GM15510 (cell line): ENCODE results near the gene SLC2A8.

ENCODE experiments used
- POLR2A ChIP-seq: IDR thresholded peaks from 3 replicates; pipeline ENCODE4 v1.6.1; 2011; ENCODE audit warnings: borderline replicate concordance; ENCODE audit not compliant: insufficient read length; ENCODE audit errors: extremely low read depth

SLC2A8 gene, protein sequence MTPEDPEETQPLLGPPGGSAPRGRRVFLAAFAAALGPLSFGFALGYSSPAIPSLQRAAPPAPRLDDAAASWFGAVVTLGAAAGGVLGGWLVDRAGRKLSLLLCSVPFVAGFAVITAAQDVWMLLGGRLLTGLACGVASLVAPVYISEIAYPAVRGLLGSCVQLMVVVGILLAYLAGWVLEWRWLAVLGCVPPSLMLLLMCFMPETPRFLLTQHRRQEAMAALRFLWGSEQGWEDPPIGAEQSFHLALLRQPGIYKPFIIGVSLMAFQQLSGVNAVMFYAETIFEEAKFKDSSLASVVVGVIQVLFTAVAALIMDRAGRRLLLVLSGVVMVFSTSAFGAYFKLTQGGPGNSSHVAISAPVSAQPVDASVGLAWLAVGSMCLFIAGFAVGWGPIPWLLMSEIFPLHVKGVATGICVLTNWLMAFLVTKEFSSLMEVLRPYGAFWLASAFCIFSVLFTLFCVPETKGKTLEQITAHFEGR

DNA sequence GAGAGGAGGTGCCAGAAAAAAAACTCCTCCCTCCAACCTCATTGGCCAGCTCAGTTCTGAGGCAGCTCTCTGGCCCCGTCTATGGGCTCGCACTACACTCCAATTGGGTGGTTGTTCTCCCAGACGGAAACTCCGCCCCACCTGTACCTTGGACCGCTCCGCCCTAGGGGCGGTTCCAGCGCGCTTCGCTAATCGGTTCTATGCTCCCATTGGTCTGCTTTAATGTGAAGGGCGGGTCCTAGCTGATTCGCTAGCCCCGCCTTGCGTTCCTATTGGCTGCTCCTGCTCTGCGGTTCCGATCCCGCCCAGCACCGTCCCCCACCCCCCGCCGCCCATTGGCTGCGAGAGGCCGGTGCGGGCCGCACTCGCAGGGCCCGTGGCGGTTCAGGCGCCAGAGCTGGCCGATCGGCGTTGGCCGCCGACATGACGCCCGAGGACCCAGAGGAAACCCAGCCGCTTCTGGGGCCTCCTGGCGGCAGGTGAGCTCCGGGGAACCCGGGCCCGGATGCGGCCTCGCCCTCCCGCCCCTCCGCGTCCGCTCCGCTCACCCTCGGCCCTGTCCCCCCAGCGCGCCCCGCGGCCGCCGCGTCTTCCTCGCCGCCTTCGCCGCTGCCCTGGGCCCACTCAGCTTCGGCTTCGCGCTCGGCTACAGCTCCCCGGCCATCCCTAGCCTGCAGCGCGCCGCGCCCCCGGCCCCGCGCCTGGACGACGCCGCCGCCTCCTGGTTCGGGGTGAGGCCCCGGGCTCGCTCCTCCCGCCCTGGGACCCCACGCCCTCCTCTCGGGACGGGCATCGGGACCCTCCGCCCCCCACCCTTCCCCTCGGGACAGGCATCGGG, at the start of gene SLC2A8:
Gene SLC2A8, plus strand, starts transcription at position 362 of the 838 bp plus-strand sequence. Its CDS starts 62 bp downstream, at position 424.
- peak; percentile 82 for TF ChIP-seq POLR2A

DNA sequence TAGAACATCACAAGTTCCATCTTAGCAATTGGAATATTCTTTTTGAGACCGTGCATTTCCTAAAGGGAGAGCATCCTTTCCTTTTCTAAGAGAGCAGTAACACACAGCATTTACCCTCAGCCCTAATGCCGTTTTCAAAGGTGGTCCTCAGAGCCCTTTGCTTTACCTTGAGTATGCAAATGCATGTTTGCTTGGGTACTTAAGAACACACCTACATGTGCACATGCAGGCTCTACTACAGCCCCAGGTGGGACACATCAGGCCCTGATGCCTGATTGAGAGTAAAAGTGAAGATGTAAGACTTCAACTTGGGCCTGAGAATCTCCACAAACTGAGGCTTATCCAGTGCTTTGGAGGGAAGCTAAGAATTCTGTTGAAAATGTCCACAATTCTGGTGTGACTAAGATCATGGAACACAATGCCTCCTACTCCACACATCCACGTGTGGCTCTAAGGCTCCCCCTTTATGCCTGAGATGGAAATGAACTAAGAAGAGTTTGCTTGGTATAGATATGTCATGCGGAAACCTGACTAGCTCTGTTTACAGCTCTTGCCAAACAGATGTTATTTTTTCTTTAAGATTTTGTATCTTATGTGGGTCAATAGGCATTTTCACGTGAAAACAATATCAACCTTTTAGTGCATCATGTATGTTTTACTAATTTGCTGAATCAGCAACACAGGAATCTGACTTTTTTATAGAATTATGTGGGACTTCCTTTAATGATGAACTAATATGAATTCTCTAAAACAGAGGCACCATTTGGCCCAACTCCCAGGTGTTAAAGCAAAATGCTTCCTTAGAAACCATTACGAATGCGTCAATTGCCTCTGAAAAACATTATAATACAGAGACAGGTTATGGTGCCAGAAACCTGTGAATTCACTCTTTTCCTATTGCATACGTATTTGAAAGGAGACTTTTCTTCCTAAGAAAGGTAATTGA, 48.9 kb upstream of the SLC2A8 start:
- no peak for TF ChIP-seq POLR2A

DNA sequence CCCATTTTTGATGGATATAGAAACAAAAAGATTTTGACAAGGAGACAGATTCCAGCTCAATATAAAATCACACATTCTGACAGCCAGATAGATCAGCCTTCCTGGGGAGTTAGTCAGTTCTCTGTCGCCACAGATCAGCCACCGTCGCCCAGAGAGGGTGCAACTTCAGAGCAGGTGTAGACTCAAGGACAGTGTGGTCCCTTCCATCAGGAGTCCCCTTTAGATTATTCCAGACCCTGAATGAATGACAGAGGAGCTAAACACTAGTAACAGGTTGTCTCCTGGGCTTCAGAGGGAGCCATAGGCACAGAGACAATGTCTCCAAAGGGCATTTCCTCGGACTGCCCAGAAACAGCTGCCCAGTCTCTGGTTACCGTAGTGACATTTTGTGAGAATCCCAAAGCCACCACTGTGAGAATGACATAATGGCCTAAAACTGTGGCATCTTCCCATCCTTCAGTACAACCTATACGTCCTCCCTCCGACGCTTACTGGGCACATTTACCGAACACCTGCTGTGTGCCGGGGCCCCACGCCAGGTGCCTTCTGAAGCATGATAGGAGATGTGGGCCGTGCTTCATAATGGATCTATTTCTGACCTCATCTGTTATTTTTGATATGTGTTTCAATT, 47.4 kb upstream of the SLC2A8 start:
- no peak for TF ChIP-seq POLR2A

DNA sequence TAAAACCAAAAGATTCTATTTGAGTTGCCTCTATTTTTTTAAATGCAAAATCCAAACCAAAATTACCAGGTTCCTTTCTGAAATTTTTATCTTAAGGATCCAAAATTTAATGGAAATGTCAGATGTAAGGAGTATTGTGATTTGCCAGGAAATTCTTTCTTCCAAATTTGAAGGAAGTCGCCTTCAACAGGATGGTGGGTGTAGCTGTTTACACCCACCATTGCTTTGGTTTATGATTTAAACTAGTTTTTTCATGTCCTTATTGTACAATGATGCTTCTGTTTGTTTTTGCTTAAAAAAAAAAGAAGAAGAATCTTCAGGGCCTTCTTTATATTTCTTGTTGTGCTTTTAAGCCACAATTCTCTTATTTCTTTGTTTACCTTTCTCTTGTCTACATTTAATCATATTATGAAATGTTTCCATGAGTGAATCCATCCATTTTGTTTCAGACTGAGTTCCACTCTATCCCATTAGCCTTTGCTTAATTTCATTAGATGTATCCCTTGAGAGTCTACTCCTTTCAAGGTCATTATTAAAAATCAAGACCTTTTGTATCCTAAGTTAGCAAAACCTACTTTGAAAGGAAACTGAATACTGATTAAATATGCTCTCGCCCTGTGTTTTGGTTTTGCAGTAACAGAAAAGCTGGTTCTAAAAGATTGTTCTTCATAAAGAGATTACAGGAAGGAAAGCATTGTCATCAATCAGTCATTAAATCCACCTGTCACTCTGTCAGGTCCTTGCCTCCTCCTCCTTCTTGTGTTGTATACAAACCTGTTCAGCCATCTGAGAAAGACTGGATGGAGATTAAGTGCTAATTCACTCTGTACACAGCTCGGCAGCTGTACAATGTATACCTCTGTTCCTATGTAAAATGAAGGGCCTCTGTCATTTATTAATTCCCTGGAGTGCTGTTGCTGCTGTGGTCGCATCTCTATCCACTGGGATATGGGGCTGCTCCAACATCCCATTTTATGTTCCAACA, 45.5 kb upstream of the SLC2A8 start:
- TF ChIP-seq POLR2A: no peak

DNA sequence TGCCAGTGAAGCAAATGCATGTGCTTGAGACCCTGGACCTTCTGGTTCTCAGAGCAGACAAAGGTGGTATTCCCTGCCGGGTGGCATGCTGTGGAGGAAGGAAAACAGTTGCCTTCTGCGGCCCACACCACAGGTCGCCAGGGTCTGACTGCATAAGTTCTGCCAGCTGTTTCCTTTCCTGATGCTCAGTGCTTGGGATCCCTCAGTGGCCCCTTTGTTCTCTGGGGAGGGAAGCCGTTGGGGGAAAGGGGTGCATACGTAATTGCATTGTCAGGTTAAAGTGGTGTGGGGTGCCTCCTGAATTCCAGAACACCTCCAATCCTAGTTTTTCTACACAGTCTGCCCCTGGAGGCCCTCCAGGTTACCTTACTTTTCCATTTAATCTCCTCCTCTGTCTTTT, 43.1 kb upstream of the SLC2A8 start:
- no peak for TF ChIP-seq POLR2A

DNA sequence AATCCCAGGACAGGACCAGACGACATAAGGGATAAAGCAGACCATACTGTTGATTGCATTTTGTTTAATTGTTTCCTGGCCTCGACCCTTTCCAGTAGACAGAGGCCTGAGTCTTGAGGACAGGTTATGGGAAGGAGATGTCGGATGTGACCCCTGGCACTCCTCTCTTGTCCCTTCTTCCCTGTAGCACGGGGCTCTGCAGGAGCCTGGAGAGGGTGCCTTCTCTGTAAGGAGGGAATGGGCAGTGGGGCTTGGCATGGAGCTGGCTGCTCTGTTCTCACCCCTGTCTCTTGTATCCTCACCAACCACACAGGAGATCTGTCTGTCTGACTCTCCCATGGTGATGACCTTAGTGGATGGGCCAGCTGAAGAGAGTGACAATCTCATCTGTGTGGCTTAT, 40.1 kb upstream of the SLC2A8 start:
- TF ChIP-seq POLR2A: no peak

DNA sequence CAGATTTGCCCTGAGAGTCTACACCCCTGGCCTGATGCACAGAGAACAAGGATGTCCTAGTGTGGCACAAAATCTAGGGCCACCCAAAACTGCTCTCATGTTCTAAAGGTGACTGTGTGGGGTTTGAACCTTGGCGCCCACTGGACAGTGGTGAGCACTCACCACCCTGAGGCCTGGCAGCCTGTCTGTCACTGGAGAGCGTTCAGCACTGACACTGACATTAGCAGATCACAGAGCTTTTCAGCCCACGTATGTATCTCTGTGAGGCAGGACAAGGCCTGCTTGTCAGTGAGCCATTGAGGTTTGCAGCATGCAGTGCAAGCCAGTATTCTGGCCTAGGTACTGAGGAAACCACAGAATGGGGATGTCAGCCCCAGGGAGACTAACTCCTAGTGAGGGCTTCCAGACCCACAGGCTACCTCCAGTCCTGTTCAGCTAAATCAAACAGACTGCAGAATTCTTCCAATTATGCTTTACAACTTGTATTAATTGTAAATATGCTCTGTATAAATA, 38.9 kb upstream of the SLC2A8 start:
- no peak for TF ChIP-seq POLR2A

DNA sequence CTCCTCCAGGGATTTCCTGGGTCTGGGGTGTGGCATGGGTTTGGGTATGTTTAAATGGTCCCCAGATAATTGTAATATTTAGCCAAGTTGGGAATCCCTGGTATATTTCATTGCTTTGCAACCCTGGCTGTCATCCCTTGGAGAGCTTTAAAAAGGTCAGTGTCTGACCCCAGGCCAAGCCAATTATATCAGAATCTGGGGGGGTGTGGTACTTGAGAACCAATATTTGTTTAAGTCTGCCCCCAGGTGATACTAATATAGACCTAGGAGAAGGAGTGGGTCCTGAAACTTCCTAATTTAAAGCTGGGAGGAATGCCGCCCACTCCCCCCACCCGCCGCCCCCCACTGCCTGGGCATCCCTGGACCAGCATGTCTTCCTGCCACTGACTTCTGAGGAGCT, 38.2 kb upstream of the SLC2A8 start:
- no peak for TF ChIP-seq POLR2A

DNA sequence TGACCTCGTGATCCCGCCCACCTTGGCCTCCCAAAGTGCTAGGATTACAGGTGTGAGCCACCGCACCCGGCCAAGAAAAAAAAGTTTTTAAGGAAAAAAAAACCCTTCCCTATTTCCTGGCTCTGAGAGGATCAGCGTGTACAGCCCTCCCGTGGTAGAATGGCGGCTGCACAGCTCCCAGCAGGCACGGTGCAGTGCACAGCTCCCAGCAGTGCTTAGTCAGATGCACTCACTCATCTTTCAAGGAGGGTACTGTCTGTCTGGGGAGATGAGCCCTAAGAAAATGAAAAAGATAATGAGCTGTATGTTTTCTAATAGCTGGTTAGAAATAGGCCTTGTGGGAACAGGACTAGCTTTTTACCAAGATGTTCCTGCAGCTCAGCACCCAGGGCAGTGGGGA, 36.7 kb upstream of the SLC2A8 start:
- TF ChIP-seq POLR2A: no peak

DNA sequence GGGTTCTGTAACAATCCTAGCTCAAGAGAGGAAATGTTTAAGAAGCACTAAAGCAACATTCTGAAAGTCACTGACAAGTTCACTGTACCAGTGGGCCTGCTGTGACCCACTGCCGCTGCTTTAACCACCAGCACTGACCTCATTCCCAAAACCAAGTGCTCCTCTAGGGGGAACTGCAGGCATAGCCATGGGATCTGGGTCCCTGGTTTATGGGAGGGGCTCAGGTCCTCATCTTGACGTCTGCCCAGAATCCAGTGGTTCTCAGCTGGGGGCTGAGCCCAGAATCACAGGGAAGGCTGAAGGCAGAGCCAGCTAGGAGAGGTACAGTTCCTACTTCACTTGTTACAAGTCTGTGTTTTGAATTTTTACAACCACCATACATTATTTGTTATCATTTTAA, 36.1 kb upstream of the SLC2A8 start:
- no peak for TF ChIP-seq POLR2A

DNA sequence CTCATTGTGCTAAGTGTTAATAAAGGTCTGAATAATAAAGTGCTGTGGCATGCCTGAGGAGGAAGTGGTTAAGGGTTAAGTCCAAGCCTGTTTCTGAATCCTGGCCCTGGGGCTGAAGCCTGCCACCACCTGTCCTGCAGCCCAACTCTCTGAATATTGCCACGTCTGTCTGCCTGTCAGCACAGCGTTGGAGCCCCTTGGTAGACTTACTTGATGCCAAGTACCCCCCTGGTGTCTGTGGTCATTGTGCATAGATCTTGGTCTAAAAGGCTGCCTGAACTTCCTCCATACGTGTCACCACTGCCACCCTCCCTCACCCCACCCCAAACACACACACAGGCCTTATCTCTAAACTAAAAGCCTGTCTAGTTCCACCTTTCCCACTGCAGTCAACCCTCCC, 35.4 kb upstream of the SLC2A8 start:
- TF ChIP-seq POLR2A: no peak

DNA sequence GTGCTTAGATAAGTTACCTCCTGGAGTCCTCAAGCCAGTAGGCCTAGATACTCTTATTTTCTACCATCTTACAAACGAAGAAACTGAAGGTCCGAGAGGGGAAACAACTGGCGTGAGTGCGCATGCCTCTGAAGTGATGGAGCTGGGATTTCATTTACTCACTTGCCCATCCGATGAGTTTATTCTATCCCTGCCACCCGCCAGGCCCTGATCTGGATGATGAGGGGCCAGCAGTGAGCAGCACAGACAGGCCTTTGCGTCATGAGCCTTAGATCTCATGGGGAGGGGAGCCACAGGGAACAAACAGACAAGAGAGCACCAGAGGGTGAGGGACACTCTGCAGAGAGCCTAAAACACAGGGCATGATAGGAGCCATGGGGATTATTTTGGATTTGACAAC, 34.1 kb upstream of the SLC2A8 start:
- TF ChIP-seq POLR2A: no peak

DNA sequence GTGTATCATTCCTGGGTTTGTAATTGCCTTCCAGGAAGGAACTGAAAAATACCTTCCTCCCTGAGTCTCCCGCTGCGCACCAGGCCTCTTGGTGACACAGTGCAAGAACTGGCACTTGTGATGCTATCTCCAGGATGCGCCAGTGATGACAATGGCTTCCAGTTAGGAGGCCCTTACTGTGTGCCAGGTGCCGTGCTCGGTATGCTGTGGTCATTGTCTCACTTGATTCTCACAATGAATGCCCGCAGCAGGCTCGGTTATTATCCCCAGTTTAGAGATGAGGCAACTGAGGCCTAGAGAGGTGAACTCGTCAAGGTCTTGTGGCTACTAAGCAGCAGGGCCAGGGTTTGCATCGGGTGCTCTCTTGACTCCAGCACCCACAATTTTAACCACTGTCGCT, 31.5 kb upstream of the SLC2A8 start:
- no peak for TF ChIP-seq POLR2A

DNA sequence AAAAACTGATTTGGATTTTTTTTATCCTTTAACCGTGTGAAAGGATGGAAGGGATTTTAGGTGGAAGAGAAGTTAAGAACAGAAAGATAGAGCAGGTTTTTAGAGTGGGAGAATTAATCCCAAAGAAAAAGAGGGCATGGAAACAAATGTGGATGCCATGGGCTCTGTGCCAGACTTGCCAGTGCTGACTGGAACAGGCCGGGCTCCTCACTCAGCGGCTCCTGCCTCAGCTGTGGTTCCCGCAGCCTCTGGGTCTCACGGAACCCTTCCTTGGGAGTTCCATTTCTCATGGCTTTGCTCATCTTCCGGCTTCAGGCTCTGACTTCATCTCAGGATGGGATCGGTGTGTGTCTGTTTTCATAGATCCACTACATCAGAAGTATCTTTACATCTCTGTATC, 30.4 kb upstream of the SLC2A8 start:
- TF ChIP-seq POLR2A: no peak
